ENCODE measurements around the gene FRAS1.
"Not testable (repeated sequence)": the region's sequence is repeated elsewhere in the genome, so short reads cannot be mapped to it uniquely, and the experiment has no call there.

The FRAS1 gene

GRCh38 chr4:78057135-78057599 is at the start of gene FRAS1:
Gene FRAS1 (plus strand): TSS chr4:78057323. CDS start chr4:78058010, 687 bp downstream.
- DNase-seq, result peak; percentile 81

GRCh38 chr4:78011003-78011402 is 46.1 kb upstream of the FRAS1 start:
- DNase-seq, result not testable (repeated sequence)

- peak; percentile 92 for DNase-seq
These were observed 41.9 kb upstream of the FRAS1 start for GRCh38 chr4:78014889-78015886.

GRCh38 chr4:78018271-78019049 is 38.7 kb upstream of the FRAS1 start:
- no peak for DNase-seq

GRCh38 chr4:78019414-78019813 is 37.7 kb upstream of the FRAS1 start:
- no peak for DNase-seq

- no peak for DNase-seq
These were observed 36.4 kb upstream of the FRAS1 start for GRCh38 chr4:78020677-78021076.

GRCh38 chr4:78022517-78022916 is 34.6 kb upstream of the FRAS1 start:
- peak; percentile 72 for DNase-seq

GRCh38 chr4:78024085-78024484 is 33.0 kb upstream of the FRAS1 start:
- no peak for DNase-seq

- no peak for DNase-seq
These were observed 32.5 kb upstream of the FRAS1 start for GRCh38 chr4:78024576-78025091.

- DNase-seq, result no peak
These were observed 25.6 kb upstream of the FRAS1 start for GRCh38 chr4:78031417-78031950.

- peak; percentile 98 for DNase-seq
These were observed 24.7 kb upstream of the FRAS1 start for GRCh38 chr4:78032446-78032845.

- no peak for DNase-seq
These were observed 24.2 kb upstream of the FRAS1 start for GRCh38 chr4:78032929-78033328.

- DNase-seq, result no peak
These were observed 23.3 kb upstream of the FRAS1 start for GRCh38 chr4:78033861-78034260.

GRCh38 chr4:78038704-78039103 is 18.4 kb upstream of the FRAS1 start:
- no peak for DNase-seq

GRCh38 chr4:78039678-78040077 is 17.4 kb upstream of the FRAS1 start:
- no peak for DNase-seq

GRCh38 chr4:78040431-78040830 is 16.7 kb upstream of the FRAS1 start:
- no peak for DNase-seq

- no peak for DNase-seq
These were observed 9.8 kb upstream of the FRAS1 start for GRCh38 chr4:78047366-78047765.

- DNase-seq, result peak; percentile 93
These were observed 626 bp upstream of the FRAS1 start for GRCh38 chr4:78056265-78057129.

GRCh38 chr4:78057600-78058550 is 752 bp downstream of the FRAS1 start:
- peak; percentile 7 for DNase-seq

- peak; percentile 15 for DNase-seq
These were observed 1.7 kb downstream of the FRAS1 start for GRCh38 chr4:78058591-78059523.

Measured in NCI-H1105 treated with DMSO at 0.1 percent for 48 hours (cell line).